Glutamatergic neuron (in vitro differentiated cells): ENCODE data around the gene FSD2. TPM values are rescaled to one million over a fixed set of nuclear protein-coding genes. Genes with fewer than 3 reads are reported as not detected.

Experiments
- DNase-seq: peaks from one replicate; pipeline ENCODE4 v3.0.0; 2022
- H3K27ac Mint-ChIP-seq: one replicate; pipeline ENCODE4 v1.8.0; 2020; ENCODE audit warnings: mild to moderate bottlenecking, mixed read lengths, inconsistent platforms; ENCODE audit not compliant: unreplicated experiment
- H3K27me3 Mint-ChIP-seq: one replicate; pipeline ENCODE4 v1.8.0; 2020; ENCODE audit warnings: mild to moderate bottlenecking, moderate library complexity, mixed read lengths, inconsistent platforms; ENCODE audit not compliant: unreplicated experiment
- H3K36me3 Mint-ChIP-seq: one replicate; pipeline ENCODE4 v1.8.0; 2020; ENCODE audit warnings: mild to moderate bottlenecking, mixed read lengths, inconsistent platforms; ENCODE audit not compliant: unreplicated experiment
- H3K4me1 Mint-ChIP-seq: one replicate; pipeline ENCODE4 v1.8.0; 2020; ENCODE audit warnings: mild to moderate bottlenecking, low read depth, mixed read lengths, inconsistent platforms; ENCODE audit not compliant: unreplicated experiment
- H3K4me3 Mint-ChIP-seq: one replicate; pipeline ENCODE4 v1.8.0; 2020; ENCODE audit warnings: mild to moderate bottlenecking, mixed read lengths, inconsistent platforms; ENCODE audit not compliant: unreplicated experiment
- H3K9me3 Mint-ChIP-seq: one replicate; pipeline ENCODE4 v1.8.0; 2020; ENCODE audit warnings: mild to moderate bottlenecking, moderate library complexity, mixed read lengths, inconsistent platforms; ENCODE audit not compliant: unreplicated experiment
- CTCF ChIP-seq: fragments of 200-600 bp; sonication (generic); IDR thresholded peaks from one replicate; pipeline ENCODE4 v1.5.0; 2021; ENCODE audit not compliant: partially characterized antibody, unreplicated experiment
- total RNA-seq: library from RNA; stranded (reverse); fragmentation: NEBNext Ultra II Directional; extraction: Animal tissue kit (Norgen Biotek cat#: 25700); gene quantifications from one replicate; pipeline ENCODE4 v1.2.1, GENCODE V29; 2021; ENCODE audit not compliant: unreplicated experiment

FSD2 gene
- total RNA-seq, 1 donor from 2014 or later = not detected

GRCh38 chr15:82730022-82730530 lies 75.8 kb downstream of the FSD2 start:
- Mint-ChIP-seq H3K4me3 (no peak overlapping the region), H3K27me3 (no peaks in the 10 kb centered on the region), H3K4me1 (no peaks in the 10 kb centered on the region), H3K9me3 (no peaks in the 10 kb centered on the region), H3K36me3 (no peaks in the 10 kb centered on the region), H3K27ac (no peak overlapping the region)
- DNase-seq = no peak
- no peak for TF ChIP-seq CTCF

GRCh38 chr15:82726816-82727215 lies 79.1 kb downstream of the FSD2 start:
- TF ChIP-seq CTCF = no peak
- Mint-ChIP-seq H3K4me1 (no peaks in the 10 kb centered on the region), H3K36me3 (no peaks in the 10 kb centered on the region), H3K9me3 (no peaks in the 10 kb centered on the region), H3K27ac (no peak overlapping the region), H3K4me3 (no peak overlapping the region), H3K27me3 (no peaks in the 10 kb centered on the region)
- DNase-seq = no peak

- no peaks in the 10 kb centered on the region for H3K4me1 Mint-ChIP-seq
- H3K27me3 Mint-ChIP-seq = peaks cover 11% of the 10 kb centered on the region
- H3K4me3 Mint-ChIP-seq = no peak overlapping the region
- no peak for DNase-seq
- H3K27ac Mint-ChIP-seq = no peak overlapping the region
- H3K9me3 Mint-ChIP-seq = peaks cover 6% of the 10 kb centered on the region
- peaks cover 5% of the 10 kb centered on the region for H3K36me3 Mint-ChIP-seq
- no peak for TF ChIP-seq CTCF
Observed at GRCh38 chr15:82715003-82715402, 90.9 kb downstream of the FSD2 start.

GRCh38 chr15:82714016-82714415 lies 91.9 kb downstream of the FSD2 start:
- Mint-ChIP-seq H3K27me3 (peaks cover 11% of the 10 kb centered on the region), H3K4me1 (no peaks in the 10 kb centered on the region), H3K4me3 (no peak overlapping the region), H3K27ac (no peak overlapping the region), H3K36me3 (peaks cover 5% of the 10 kb centered on the region), H3K9me3 (peaks cover 6% of the 10 kb centered on the region)
- no peak for TF ChIP-seq CTCF
- DNase-seq = no peak

- Mint-ChIP-seq H3K4me1 (no peaks in the 10 kb centered on the region), H3K4me3 (no peak overlapping the region), H3K36me3 (no peaks in the 10 kb centered on the region), H3K27ac (no peak overlapping the region), H3K9me3 (peaks cover 6% of the 10 kb centered on the region), H3K27me3 (peaks cover 9% of the 10 kb centered on the region)
- DNase-seq = no peak
- no peak for TF ChIP-seq CTCF
Observed at GRCh38 chr15:82712036-82712435, 93.8 kb downstream of the FSD2 start.
